Islet precursor cell (in vitro differentiated cells): ENCODE measurements around the gene ANKH.

Experiments used
- DNase-seq: peaks from one replicate; pipeline ENCODE4 v3.0.0-alpha.2; 2018

ANKH gene

GRCh38 chr5:14655146-14655741, 216.3 kb downstream of the ANKH start:
- DNase-seq, result no peak
